Measurements from ENCODE around the gene CLCN1. TPM values are rescaled to one million over a fixed set of nuclear protein-coding genes. Genes with fewer than 3 reads are reported as not detected.

CLCN1 gene
- total RNA-seq, 1 experiment from 2014 or later = 0.13 TPM

DNA sequence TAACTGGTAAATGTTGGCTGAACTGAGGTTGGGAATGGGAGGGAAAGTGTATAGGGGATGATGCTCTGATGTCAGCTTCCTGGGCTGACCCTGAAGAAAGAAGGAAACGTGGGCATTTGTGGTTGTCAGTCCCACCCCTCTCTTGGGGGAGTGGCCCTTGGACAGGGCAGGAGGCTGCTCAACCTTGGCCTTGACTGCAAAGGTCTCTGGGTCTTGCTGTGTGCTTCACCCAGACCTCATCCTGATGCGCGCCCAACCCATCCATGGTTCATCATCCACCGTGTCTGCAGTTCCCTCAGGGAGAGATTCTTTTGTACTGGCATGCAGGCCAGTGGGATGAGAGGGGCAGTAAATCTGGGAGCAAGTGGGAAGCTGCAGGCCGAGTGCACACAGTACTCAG lies 60.5 kb downstream of the CLCN1 start:
- Mint-ChIP-seq H3K9me3 (no peaks in the 10 kb centered on the region), H3K27ac (no peak overlapping the region; a peak in 1 of 7 replicates), H3K4me1 (peaks cover 35 to 39% of the 10 kb centered on the region in 2 experiments), H3K27me3 (ENCODE audit: low read depth) (no peaks in the 10 kb centered on the region), H3K4me3 (no peak overlapping the region), H3K36me3 (ENCODE audit: insufficient read depth in 1 of 3, low read depth in 3 of 3) (peaks cover 0 to 7% (median 0%) of the 10 kb centered on the region in 3 experiments; a peak in 1 of 7 replicates)
- Histone ChIP-seq H3K79me2 (ENCODE audit: insufficient read depth, low read length) (no peaks in the 10 kb centered on the region; the same call in 1 of the 2 replicates), H3K23ac (ENCODE audit: insufficient read length, low read depth, low read length) (no peak overlapping the region), H3K27ac (ENCODE audit: insufficient read length, low read depth, low read length) (no peak overlapping the region), H3K14ac (ENCODE audit: insufficient read depth, low read length) (no peak overlapping the region; the same call in 1 of the 2 replicates), H2AK5ac (ENCODE audit: insufficient read length, low read length) (no peak overlapping the region), H4K91ac (ENCODE audit: insufficient read length, low read depth, low read length) (no peak overlapping the region), H2BK5ac (ENCODE audit: insufficient read length, low read length) (no peak overlapping the region), H4K20me1 (ENCODE audit: control insufficient read depth, insufficient read depth, insufficient read length) (no peaks in the 10 kb centered on the region), H3K4me2 (ENCODE audit: insufficient read depth, insufficient read length, low read length) (no peak overlapping the region), H3K9ac (ENCODE audit: extremely low read depth, insufficient read length, low read length) (no peak overlapping the region), H2BK20ac (ENCODE audit: low read depth, low read length, poor library complexity, severe bottlenecking) (no peak overlapping the region), H3K56ac (ENCODE audit: insufficient read length, low read depth, low read length) (no peak overlapping the region), H3K27me3 (ENCODE audit: insufficient read depth, low read length) (0 out of 2 replicates have a peak, but pooled peaks cover 2% of the 10 kb centered on the region), H2BK15ac (ENCODE audit: low read depth, low read length) (no peak overlapping the region), H3K79me1 (ENCODE audit: insufficient read depth, low read depth, low read length, poor library complexity, severe bottlenecking) (no peaks in the 10 kb centered on the region), H3T11ph (ENCODE audit: low read length) (no peak overlapping the region), H2AFZ (ENCODE audit: low read length) (no peak overlapping the region), H3K18ac (ENCODE audit: insufficient read length, low read depth, low read length) (no peak overlapping the region), H3K9me3 (ENCODE audit: control insufficient read depth, low read depth, low read length) (no peaks in the 10 kb centered on the region), H4K5ac (ENCODE audit: insufficient read length, low read depth, low read length) (no peak overlapping the region), H3K4ac (ENCODE audit: low read depth, low read length) (no peak overlapping the region), H2BK12ac (ENCODE audit: insufficient read length, low read depth, low read length) (no peak overlapping the region), H4K8ac (replicated peaks; ENCODE audit: insufficient read length, low read depth, low read length) (no peak overlapping the region), H2BK120ac (ENCODE audit: low read depth, low read length, poor library complexity, severe bottlenecking) (no peak overlapping the region), H3K4me1 (ENCODE audit: insufficient read depth, low read length) (no peaks in the 10 kb centered on the region; the same call in 1 of the 2 replicates), H3K23me2 (ENCODE audit: insufficient read length, low read depth, low read length, poor library complexity, severe bottlenecking) (peaks cover 7% of the 10 kb centered on the region)
- TF ChIP-seq, protein P1, sequence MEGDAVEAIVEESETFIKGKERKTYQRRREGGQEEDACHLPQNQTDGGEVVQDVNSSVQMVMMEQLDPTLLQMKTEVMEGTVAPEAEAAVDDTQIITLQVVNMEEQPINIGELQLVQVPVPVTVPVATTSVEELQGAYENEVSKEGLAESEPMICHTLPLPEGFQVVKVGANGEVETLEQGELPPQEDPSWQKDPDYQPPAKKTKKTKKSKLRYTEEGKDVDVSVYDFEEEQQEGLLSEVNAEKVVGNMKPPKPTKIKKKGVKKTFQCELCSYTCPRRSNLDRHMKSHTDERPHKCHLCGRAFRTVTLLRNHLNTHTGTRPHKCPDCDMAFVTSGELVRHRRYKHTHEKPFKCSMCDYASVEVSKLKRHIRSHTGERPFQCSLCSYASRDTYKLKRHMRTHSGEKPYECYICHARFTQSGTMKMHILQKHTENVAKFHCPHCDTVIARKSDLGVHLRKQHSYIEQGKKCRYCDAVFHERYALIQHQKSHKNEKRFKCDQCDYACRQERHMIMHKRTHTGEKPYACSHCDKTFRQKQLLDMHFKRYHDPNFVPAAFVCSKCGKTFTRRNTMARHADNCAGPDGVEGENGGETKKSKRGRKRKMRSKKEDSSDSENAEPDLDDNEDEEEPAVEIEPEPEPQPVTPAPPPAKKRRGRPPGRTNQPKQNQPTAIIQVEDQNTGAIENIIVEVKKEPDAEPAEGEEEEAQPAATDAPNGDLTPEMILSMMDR (conservative IDR thresholded peaks at IDR 0.05) = no peak
- peak; percentile 40 for DNase-seq
- no CpG with 5 or more reads among the region's 5 CpGs for WGBS (ENCODE audit: extremely low coverage, insufficient read length, low lambda C conversion rate)
